HepG2 (cell line): Measurements from ENCODE around the gene AMER2. TPM values are rescaled to one million over a fixed set of nuclear protein-coding genes. Genes with fewer than 3 reads are reported as not detected.

Source experiments
- ATAC-seq: fragments of 200-7000 bp; cut with Tn5 transposase; 3 replicates; pipeline ENCODE4 v1.9.1; 2020; ENCODE audit warnings: mild to moderate bottlenecking, moderate library complexity
- BruUV-seq: library from RNA; stranded (reverse); fragments of 400-500 nt; replicated peaks from 2 replicates; lab custom pipeline; 2021; lab: Mats Ljungman, UMichigan
- CTCF ChIA-PET: fragments of 300-600 bp; formaldehyde crosslinking; extraction: SDS; loops from one replicate; lab custom pipeline; 2021; ENCODE audit warnings: low total read pairs, inconsistent platforms, low intra/inter-chr PET ratio; lab: Yijun Ruan, JAX
- POLR2A ChIA-PET: fragments of 350-600 bp; sonication (Branson Sonifier 250); formaldehyde crosslinking; loops from one replicate; lab custom pipeline; 2020; ENCODE audit warnings: antibody characterized with exemption, inconsistent platforms; lab: Yijun Ruan, JAX
- DNase-seq: peaks from one replicate; pipeline ENCODE4 v3.0.0-alpha.2; 2015; ENCODE audit warnings: low spot score
- FAIRE-seq: peaks from 3 replicates; lab custom pipeline; 2011; peaks lifted over from hg19 to GRCh38; lab: Jason Lieb, UNC
- H2AFZ ChIP-seq: one replicate; pipeline ENCODE4 v1.6.1; 2011; ENCODE audit warnings: low read length, inconsistent platforms
- H3K27ac ChIP-seq: fragments of 300-600 bp; 3 replicates; pipeline ENCODE4 v1.8.0; 2011; ENCODE audit warnings: mixed run types, mild to moderate bottlenecking, mixed read lengths, low read length, inconsistent platforms; ENCODE audit not compliant: insufficient read depth; ENCODE audit errors: extremely low read length
- H3K27me3 ChIP-seq, 2 experiments: fragments of 200-600 bp in 1 of 2; 2 replicates in 1 of 2; 3 replicates in 1 of 2; pipeline versions ENCODE4 v1.6.0 to v1.8.0; 2011; ENCODE audit warnings: low read length in 2 of 2, mild to moderate bottlenecking in 2 of 2, moderate library complexity in 2 of 2, inconsistent platforms in 1 of 2; ENCODE audit not compliant: insufficient read depth in 2 of 2, control insufficient read depth in 1 of 2
- H3K36me3 ChIP-seq, 2 experiments: fragments of 200-600 bp in 1 of 2; replicated peaks in 1 of 2; 2 replicates in 1 of 2; 3 replicates in 1 of 2; pipeline versions ENCODE4 v1.5.1 to v1.8.0; 2011; ENCODE audit warnings: low read length in 2 of 2, inconsistent platforms in 1 of 2; ENCODE audit not compliant: insufficient read depth in 2 of 2, control insufficient read depth in 1 of 2
- H3K4me1 ChIP-seq: 2 replicates; pipeline ENCODE4 v1.5.1; 2012; ENCODE audit warnings: low read length, inconsistent platforms; ENCODE audit not compliant: insufficient read depth
- H3K4me2 ChIP-seq: 2 replicates; pipeline ENCODE4 v1.6.0; 2011; ENCODE audit warnings: low read depth, low read length, inconsistent platforms
- H3K4me3 ChIP-seq, 3 experiments: fragments of 200-600 bp in 1 of 3; sonication (generic), shearing (Covaris generic) in 1 of 3; replicated peaks in 1 of 3; 2 replicates each; pipeline ENCODE4 v1.5.1; 2011 to 2016; ENCODE audit warnings: low read length in 3 of 3, inconsistent platforms in 2 of 3, low read depth in 2 of 3, mild to moderate bottlenecking in 2 of 3, control low read depth in 1 of 3, mixed read lengths in 1 of 3; ENCODE audit not compliant: insufficient read depth in 1 of 3
- H3K79me2 ChIP-seq: one replicate; pipeline ENCODE4 v1.6.1; 2011; ENCODE audit warnings: low read length, inconsistent platforms; ENCODE audit not compliant: insufficient read depth
- H3K9ac ChIP-seq: 2 replicates; pipeline ENCODE4 v1.6.0; 2011; ENCODE audit warnings: mild to moderate bottlenecking, low read depth, low read length, inconsistent platforms; ENCODE audit not compliant: insufficient read depth
- H3K9me3 ChIP-seq: 2 replicates; pipeline ENCODE4 v1.5.1; 2012; ENCODE audit warnings: mild to moderate bottlenecking, low read length
- H4K20me1 ChIP-seq: 2 replicates; pipeline ENCODE4 v1.6.0; 2011; ENCODE audit warnings: inconsistent platforms, mild to moderate bottlenecking, low read length, moderate library complexity; ENCODE audit not compliant: insufficient read depth
- CREB1 ChIP-seq, 2 experiments: fragments of 450-650 bp in 1 of 2; IDR thresholded peaks; 2 replicates each; pipeline ENCODE4 v1.6.1; 2016 to 2017; ENCODE audit warnings: control low read depth in 1 of 2, mild to moderate bottlenecking in 1 of 2, missing compliant biosample characterization in 1 of 2, missing genetic modification characterization in 1 of 2
- REST ChIP-seq, 2 experiments: IDR thresholded peaks; 2 replicates each; pipeline ENCODE4 v1.6.1; 2011 to 2012; ENCODE audit warnings: low read length in 2 of 2, borderline replicate concordance in 1 of 2, low read depth in 1 of 2, mild to moderate bottlenecking in 1 of 2, moderate library complexity in 1 of 2
- UBTF ChIP-seq: sonication (generic); formaldehyde crosslinking; IDR thresholded peaks from 2 replicates; pipeline ENCODE4 v1.4.0; 2020; ENCODE audit warnings: mild to moderate bottlenecking, missing genetic modification reagents
- WGBS: methylation state at CpG from one replicate; pipeline ENCODE4 v1.1.6; 2017; ENCODE audit warnings: low lambda C conversion rate; 5-methylcytosine and 5-hydroxymethylcytosine counted together
- in situ Hi-C: cut with HindIII; loops from 2 replicates; pipeline ENCODE4 v1.10.0; 2017; ENCODE audit warnings: low pct_unique_long_range_greater_than_20kb; ENCODE audit not compliant: extremely low pct_ligation_motif_present
- intact Hi-C: fragments of 100-400 bp; cut with micrococcal nuclease; formaldehyde crosslinking; loops from one replicate; pipeline ENCODE4 v1.10.0; 2022; ENCODE audit not compliant: unreplicated experiment
- polyA plus RNA-seq, 8 experiments: library from polyadenylated mRNA; depleted of rRNA in 3 of 8; stranded (reverse) in 7 of 8; unstranded in 1 of 8; fragments of >200 nt; fragmentation: Illumina TruSeq in 4 of 8; extraction: Trizol in 4 of 8; gene quantifications; 2 replicates each; pipeline versions ENCODE4 v1.2.1 to v1.2.3, GENCODE V29; 2011 to 2016; ENCODE audit warnings: low read depth in 4 of 8, missing spikeins in 1 of 8, mixed read lengths in 1 of 8; ENCODE audit not compliant: insufficient read depth in 1 of 8
- total RNA-seq, 5 experiments: library from RNA; depleted of rRNA; stranded (reverse); fragments of >200 nt; fragmentation: Illumina TruSeq; extraction: Trizol; gene quantifications; 2 replicates each; pipeline ENCODE4 v1.2.3, GENCODE V29; 2016; ENCODE audit warnings: low read depth in 1 of 5

Gene AMER2
- total and polyA plus RNA-seq, 2 of the 13 experiments (the other 11 are each of a cell fraction or from before 2014, with no cell fraction given), result not detected

DNA sequence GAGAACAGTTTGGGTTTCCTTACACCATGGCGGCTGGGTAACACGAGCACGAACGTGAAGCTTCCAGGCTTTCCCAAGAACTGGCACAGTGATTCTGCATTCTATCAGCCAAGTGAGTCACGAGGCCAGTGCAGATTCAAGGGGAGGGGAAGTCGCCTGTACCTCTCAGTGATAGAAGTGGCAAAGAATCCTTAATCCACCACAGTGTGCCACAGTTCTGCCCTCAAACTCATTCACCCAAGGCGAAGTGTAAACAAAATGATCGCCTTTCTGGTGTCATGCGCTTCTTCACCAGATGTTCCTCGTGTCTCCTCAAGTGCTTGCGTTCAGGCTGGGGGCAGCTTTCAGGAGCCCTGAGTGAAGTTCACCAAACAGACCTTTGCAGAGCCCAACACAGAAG lies 24.9 kb upstream of the AMER2 start (continued):
- TF ChIP-seq REST (IDR thresholded peaks at IDR 0.05; ENCODE audit: borderline replicate concordance in 1 of 2, low read depth in 1 of 2, low read length in 2 of 2), result no peak
- no peak for TF ChIP-seq UBTF (CRISPR knock-in tag)
- TF ChIP-seq, all 625 proteins: peak for 0

DNA sequence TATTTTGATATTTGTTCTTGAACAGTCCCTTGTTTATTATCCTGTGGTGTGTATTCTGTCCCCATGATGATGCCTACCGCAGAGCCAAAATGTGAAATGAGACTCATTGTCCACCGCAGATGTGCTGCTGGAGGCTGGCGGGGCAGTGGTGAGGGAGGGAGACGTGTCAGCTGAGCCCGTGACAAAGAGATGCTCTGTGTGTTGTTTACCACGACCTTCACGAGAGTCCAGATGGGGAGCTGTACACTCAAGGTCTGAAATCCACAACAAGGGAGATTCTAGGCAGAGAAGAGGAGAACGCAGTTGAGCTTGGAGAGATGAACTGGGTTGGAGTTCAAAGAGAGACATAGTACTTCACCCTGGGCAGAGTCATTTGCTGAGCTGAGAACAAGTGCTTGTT lies 20.8 kb upstream of the AMER2 start:
- DNase-seq (no peak), ATAC-seq (no peak), FAIRE-seq (no peak)
- WGBS, result 15% methylated on average over 8 of the region's 8 CpGs
- TF ChIP-seq CREB1 (IDR thresholded peaks at IDR 0.05) (no peak), CREB1 (CRISPR knock-in tag; IDR thresholded peaks at IDR 0.05) (no peak)
- Histone ChIP-seq H3K27me3 (peaks cover 0 to 25% of the 10 kb centered on the region in 2 experiments; a peak in 2 of 5 replicates), H3K36me3 (no peaks in the 10 kb centered on the region), H3K27ac (no peak overlapping the region), H3K79me2 (no peaks in the 10 kb centered on the region), H3K4me2 (no peak overlapping the region), H3K4me1 (no peaks in the 10 kb centered on the region), H3K9me3 (no peaks in the 10 kb centered on the region), H2AFZ (no peak overlapping the region), H3K4me3 (no peak overlapping the region), H3K9ac (no peak overlapping the region), H4K20me1 (no peaks in the 10 kb centered on the region)
- no TSS peak for BruUV-seq
- ChIA-PET POLR2A (no interaction called here), CTCF (no interaction called here)
- in situ Hi-C loops (no loop called here), intact Hi-C loops (no loop called here)
